ENCODE data around the gene WDR47. TPM values are rescaled to one million over a fixed set of nuclear protein-coding genes. Genes with fewer than 3 reads are reported as not detected.

The WDR47 gene
- total RNA-seq, 1 experiment from 2014 or later: 6.6 TPM

DNA sequence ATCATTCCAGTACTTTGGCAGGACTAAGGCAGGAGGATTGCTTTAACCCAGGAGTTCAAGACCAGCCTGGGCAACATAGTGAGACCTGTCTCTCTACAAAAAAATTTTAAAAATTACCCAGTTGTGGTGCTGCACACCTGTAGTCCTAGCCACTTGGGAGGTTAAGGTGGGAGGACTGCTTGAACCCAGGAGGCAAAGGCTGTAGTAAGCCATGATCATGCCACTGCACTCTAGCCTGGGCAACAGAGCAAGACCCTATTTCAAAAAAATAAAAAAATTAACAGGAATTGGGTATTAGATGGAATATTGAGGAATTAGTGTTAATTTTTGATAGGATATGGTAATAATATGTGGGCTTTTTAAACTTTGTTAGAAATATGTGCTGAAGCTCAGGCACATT is 17.1 kb upstream of the WDR47 start:
- Histone ChIP-seq H2AFZ (ENCODE audit: low read length) (no peak overlapping the region), H2BK15ac (ENCODE audit: low read depth, low read length) (no peak overlapping the region), H2BK5ac (ENCODE audit: insufficient read length, low read length) (no peak overlapping the region), H4K8ac (replicated peaks; ENCODE audit: insufficient read length, low read depth, low read length) (no peak overlapping the region), H4K91ac (ENCODE audit: insufficient read length, low read depth, low read length) (no peak overlapping the region), H4K20me1 (ENCODE audit: control insufficient read depth, insufficient read depth, insufficient read length) (no peaks in the 10 kb centered on the region), H3K4me1 (ENCODE audit: insufficient read depth, low read length) (no peaks in the 10 kb centered on the region), H3K14ac (ENCODE audit: insufficient read depth, low read length) (no peak overlapping the region), H3K9ac (ENCODE audit: extremely low read depth, insufficient read length, low read length) (no peak overlapping the region), H3K27ac (ENCODE audit: insufficient read length, low read depth, low read length) (no peak overlapping the region), H2BK12ac (ENCODE audit: insufficient read length, low read depth, low read length) (no peak overlapping the region), H3K27me3 (ENCODE audit: insufficient read depth, low read length) (no peaks in the 10 kb centered on the region), H2BK120ac (ENCODE audit: low read depth, low read length, poor library complexity, severe bottlenecking) (no peak overlapping the region), H3K56ac (ENCODE audit: insufficient read length, low read depth, low read length) (no peak overlapping the region), H3K18ac (ENCODE audit: insufficient read length, low read depth, low read length) (no peak overlapping the region), H3K9me3 (ENCODE audit: control insufficient read depth, low read depth, low read length) (no peaks in the 10 kb centered on the region), H3K23me2 (ENCODE audit: insufficient read length, low read depth, low read length, poor library complexity, severe bottlenecking) (no peaks in the 10 kb centered on the region), H3K79me2 (ENCODE audit: insufficient read depth, low read length) (no peaks in the 10 kb centered on the region), H3K23ac (ENCODE audit: insufficient read length, low read depth, low read length) (no peak overlapping the region), H2AK5ac (ENCODE audit: insufficient read length, low read length) (no peak overlapping the region), H3K79me1 (ENCODE audit: insufficient read depth, low read depth, low read length, poor library complexity, severe bottlenecking) (no peaks in the 10 kb centered on the region), H3K4me2 (ENCODE audit: insufficient read depth, insufficient read length, low read length) (no peak overlapping the region), H3K4ac (ENCODE audit: low read depth, low read length) (no peak overlapping the region), H2BK20ac (ENCODE audit: low read depth, low read length, poor library complexity, severe bottlenecking) (no peak overlapping the region), H3T11ph (ENCODE audit: low read length) (no peak overlapping the region), H4K5ac (ENCODE audit: insufficient read length, low read depth, low read length) (no peak overlapping the region)
- H3K9me3 Mint-ChIP-seq: no peaks in the 10 kb centered on the region
- TF ChIP-seq CTCF (conservative IDR thresholded peaks at IDR 0.05): no peak
- H3K4me3 Mint-ChIP-seq: no peak overlapping the region
- no peaks in the 10 kb centered on the region for H3K4me1 Mint-ChIP-seq
- peaks cover 2 to 13% (median 4%) of the 10 kb centered on the region in 3 experiments; a peak in 4 of 7 replicates for H3K36me3 Mint-ChIP-seq (ENCODE audit: insufficient read depth in 1 of 3, low read depth in 3 of 3)
- no peak overlapping the region for H3K27ac Mint-ChIP-seq
- DNase-seq: no peak
- H3K27me3 Mint-ChIP-seq (ENCODE audit: low read depth): no peaks in the 10 kb centered on the region
